ENCODE measurements around the gene EIF3L.
A peak's percentile ranks its signal among the peaks of the same experiment; 100 is the strongest.
"Not testable (repeated sequence)": the region's sequence is repeated elsewhere in the genome, so short reads cannot be mapped to it uniquely, and the experiment has no call there.

The EIF3L gene

DNA sequence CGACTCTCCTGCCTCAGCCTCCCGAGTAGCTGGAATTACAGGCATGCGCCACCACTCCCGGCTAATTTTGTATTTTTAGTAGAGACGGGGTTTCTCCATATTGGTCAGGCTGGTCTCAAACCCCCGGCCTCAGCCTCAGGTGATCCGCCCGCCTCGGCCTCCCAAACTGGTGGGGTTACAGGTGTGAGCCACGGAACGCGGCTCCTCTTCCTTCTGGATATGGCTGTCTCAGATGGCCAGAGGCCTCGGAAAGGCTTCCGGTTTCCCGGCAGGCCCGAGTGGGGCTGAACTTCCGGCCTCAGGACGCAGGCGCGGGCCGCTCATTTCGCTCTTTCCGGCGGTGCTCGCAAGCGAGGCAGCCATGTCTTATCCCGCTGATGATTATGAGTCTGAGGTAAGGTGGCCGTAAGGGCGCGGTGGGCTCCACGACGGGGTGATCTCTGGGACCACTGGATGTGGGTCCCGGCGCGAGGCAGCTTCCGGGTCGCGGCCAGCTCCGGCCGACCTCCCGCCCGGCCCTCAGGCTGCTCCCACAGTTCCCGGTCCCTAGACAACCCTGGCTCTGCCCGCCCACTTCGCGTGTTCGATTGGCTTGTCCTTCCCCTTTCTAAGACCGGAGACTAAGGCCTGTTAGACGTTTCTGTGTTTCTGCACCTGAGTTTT is at the start of gene EIF3L:
EIF3L (plus strand) TSS at position 331 of the 663 bp plus-strand sequence; CDS start at position 362, 31 bp downstream.
- Histone ChIP-seq H3K9me2 (replicated peaks; ENCODE audit: insufficient read depth, low read length) (no peaks in the 10 kb centered on the region), H3F3A (ENCODE audit: insufficient read depth) (peaks cover 14% of the 10 kb centered on the region), H3K9ac (ENCODE audit: low read length) (peak within 1 kb of the TSS; percentile 91), H3K4me2 (ENCODE audit: low read depth, low read length, poor library complexity, severe bottlenecking) (peak within 1 kb of the TSS; percentile 97), H3K4me3 (ENCODE audit: insufficient read depth, low read length, poor library complexity, severe bottlenecking) (peak within 1 kb of the TSS; percentile 93), H3K79me2 (ENCODE audit: insufficient read depth, low read length) (peaks cover 59% of the 10 kb centered on the region), H3K36me3 (ENCODE audit: low read length) (peaks cover 17% of the 10 kb centered on the region), H4K20me1 (ENCODE audit: low read depth, low read length) (no peaks in the 10 kb centered on the region; the same call in 1 of the 2 replicates), H3K27ac (ENCODE audit: low read depth, low read length) (peak within 1 kb of the TSS; percentile 57), H3K9me3 (ENCODE audit: insufficient read depth, low read length) (no peaks in the 10 kb centered on the region), H2AFZ (ENCODE audit: low read depth, low read length, severe bottlenecking) (peak within 1 kb of the TSS; percentile 88), H3K27me3 (ENCODE audit: low read length) (no peaks in the 10 kb centered on the region)
- TF ChIP-seq, protein P1, sequence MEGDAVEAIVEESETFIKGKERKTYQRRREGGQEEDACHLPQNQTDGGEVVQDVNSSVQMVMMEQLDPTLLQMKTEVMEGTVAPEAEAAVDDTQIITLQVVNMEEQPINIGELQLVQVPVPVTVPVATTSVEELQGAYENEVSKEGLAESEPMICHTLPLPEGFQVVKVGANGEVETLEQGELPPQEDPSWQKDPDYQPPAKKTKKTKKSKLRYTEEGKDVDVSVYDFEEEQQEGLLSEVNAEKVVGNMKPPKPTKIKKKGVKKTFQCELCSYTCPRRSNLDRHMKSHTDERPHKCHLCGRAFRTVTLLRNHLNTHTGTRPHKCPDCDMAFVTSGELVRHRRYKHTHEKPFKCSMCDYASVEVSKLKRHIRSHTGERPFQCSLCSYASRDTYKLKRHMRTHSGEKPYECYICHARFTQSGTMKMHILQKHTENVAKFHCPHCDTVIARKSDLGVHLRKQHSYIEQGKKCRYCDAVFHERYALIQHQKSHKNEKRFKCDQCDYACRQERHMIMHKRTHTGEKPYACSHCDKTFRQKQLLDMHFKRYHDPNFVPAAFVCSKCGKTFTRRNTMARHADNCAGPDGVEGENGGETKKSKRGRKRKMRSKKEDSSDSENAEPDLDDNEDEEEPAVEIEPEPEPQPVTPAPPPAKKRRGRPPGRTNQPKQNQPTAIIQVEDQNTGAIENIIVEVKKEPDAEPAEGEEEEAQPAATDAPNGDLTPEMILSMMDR (IDR thresholded peaks at IDR 0.05; ENCODE audit: insufficient read depth, low read length, poor library complexity, severe bottlenecking): no peak
- TF ChIP-seq EZH2phosphoT487 (conservative IDR thresholded peaks at IDR 0.05; ENCODE audit: low read length): no peak

DNA sequence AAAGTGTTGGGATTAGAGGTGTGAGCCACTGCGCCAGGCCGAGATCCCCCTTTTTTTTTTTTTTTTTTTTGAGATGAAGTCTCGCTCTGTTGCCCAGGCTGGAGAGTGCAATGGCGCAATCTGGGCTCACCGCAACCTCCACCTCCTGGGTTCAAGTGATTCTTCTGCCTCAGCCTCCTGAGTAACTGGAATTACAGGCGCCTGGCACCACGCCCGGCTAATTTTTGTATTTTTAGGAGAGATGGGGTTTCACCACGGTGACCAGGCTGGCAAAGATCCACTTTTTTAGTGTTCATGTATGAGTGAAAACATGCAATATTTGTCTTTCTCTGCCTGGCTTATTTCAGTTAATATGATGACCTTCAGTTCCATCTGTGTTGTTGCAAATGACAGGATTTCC is 49.2 kb upstream of the EIF3L start:
- H3F3A ChIP-seq (ENCODE audit: insufficient read depth); H3K79me2 ChIP-seq (ENCODE audit: insufficient read depth, low read length); H3K36me3 ChIP-seq (ENCODE audit: low read length); H3K27me3 ChIP-seq (ENCODE audit: low read length); H4K20me1 ChIP-seq (ENCODE audit: low read depth, low read length); H2AFZ ChIP-seq (ENCODE audit: low read depth, low read length, severe bottlenecking); H3K9me3 ChIP-seq (ENCODE audit: insufficient read depth, low read length); H3K9me2 ChIP-seq (replicated peaks; ENCODE audit: insufficient read depth, low read length); H3K9ac ChIP-seq (ENCODE audit: low read length); H3K4me3 ChIP-seq (ENCODE audit: insufficient read depth, low read length, poor library complexity, severe bottlenecking); H3K27ac ChIP-seq (ENCODE audit: low read depth, low read length); H3K4me2 ChIP-seq (ENCODE audit: low read depth, low read length, poor library complexity, severe bottlenecking): not testable (repeated sequence)

DNA sequence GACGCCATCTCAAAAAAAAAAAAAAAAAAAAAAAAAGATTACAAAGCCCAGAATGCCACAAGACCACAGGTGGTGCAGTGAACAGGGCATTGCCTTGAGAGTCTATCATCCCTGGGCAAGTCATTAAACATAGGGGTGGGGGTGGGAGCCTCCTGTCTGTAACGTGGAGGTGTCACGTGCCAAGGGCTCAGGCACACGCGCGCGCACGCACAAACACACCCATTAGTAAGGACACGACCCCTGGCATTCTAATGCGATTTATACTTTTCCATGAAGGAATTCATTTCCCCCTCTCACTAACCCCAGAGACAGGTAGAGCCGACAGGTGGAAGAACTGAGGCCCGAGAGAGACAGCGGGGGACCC is 47.3 kb upstream of the EIF3L start:
- Histone ChIP-seq H3K4me2 (ENCODE audit: low read depth, low read length, poor library complexity, severe bottlenecking) (no peak overlapping the region), H4K20me1 (ENCODE audit: low read depth, low read length) (no peaks in the 10 kb centered on the region), H3K4me3 (ENCODE audit: insufficient read depth, low read length, poor library complexity, severe bottlenecking) (no peak overlapping the region), H3F3A (ENCODE audit: insufficient read depth) (peaks cover 4% of the 10 kb centered on the region; the same call in 1 of the 2 replicates), H3K79me2 (ENCODE audit: insufficient read depth, low read length) (no peaks in the 10 kb centered on the region), H3K36me3 (ENCODE audit: low read length) (no peaks in the 10 kb centered on the region), H2AFZ (ENCODE audit: low read depth, low read length, severe bottlenecking) (no peak overlapping the region), H3K27me3 (ENCODE audit: low read length) (0 out of 2 replicates have a peak, but pooled peaks cover 3% of the 10 kb centered on the region), H3K27ac (ENCODE audit: low read depth, low read length) (no peak overlapping the region), H3K9ac (ENCODE audit: low read length) (no peak overlapping the region), H3K9me2 (replicated peaks; ENCODE audit: insufficient read depth, low read length) (no peaks in the 10 kb centered on the region), H3K9me3 (ENCODE audit: insufficient read depth, low read length) (no peaks in the 10 kb centered on the region)
- TF ChIP-seq EZH2phosphoT487 (conservative IDR thresholded peaks at IDR 0.05; ENCODE audit: low read length): no peak
- TF ChIP-seq, protein P1 (IDR thresholded peaks at IDR 0.05; ENCODE audit: insufficient read depth, low read length, poor library complexity, severe bottlenecking): no peak
